HUES6 (cell line): ENCODE data around the gene RNF166.

Experiments used
- H3K27ac ChIP-seq: 2 replicates; pipeline ENCODE4 v1.7.0; 2013; ENCODE audit warnings: low read depth, mild to moderate bottlenecking, low read length, inconsistent platforms
- H3K27me3 ChIP-seq: 2 replicates; pipeline ENCODE4 v1.6.1; 2013; ENCODE audit warnings: low read length; ENCODE audit not compliant: control insufficient read depth, insufficient read depth
- H3K36me3 ChIP-seq: 2 replicates; pipeline ENCODE4 v1.6.1; 2013; ENCODE audit warnings: low read length; ENCODE audit not compliant: control insufficient read depth, insufficient read depth
- H3K4me1 ChIP-seq: 2 replicates; pipeline ENCODE4 v1.6.1; 2013; ENCODE audit warnings: low read length; ENCODE audit not compliant: control insufficient read depth, insufficient read depth
- H3K4me3 ChIP-seq: 2 replicates; pipeline ENCODE4 v1.5.1; 2013; ENCODE audit warnings: low read depth, low read length
- H3K9ac ChIP-seq: one replicate; pipeline ENCODE4 v1.6.1; 2013; ENCODE audit warnings: mild to moderate bottlenecking, low read length
- H3K9me3 ChIP-seq: 2 replicates; pipeline ENCODE4 v1.6.1; 2013; ENCODE audit warnings: low read depth, low read length; ENCODE audit not compliant: control insufficient read depth, insufficient read depth

RNF166 gene

DNA sequence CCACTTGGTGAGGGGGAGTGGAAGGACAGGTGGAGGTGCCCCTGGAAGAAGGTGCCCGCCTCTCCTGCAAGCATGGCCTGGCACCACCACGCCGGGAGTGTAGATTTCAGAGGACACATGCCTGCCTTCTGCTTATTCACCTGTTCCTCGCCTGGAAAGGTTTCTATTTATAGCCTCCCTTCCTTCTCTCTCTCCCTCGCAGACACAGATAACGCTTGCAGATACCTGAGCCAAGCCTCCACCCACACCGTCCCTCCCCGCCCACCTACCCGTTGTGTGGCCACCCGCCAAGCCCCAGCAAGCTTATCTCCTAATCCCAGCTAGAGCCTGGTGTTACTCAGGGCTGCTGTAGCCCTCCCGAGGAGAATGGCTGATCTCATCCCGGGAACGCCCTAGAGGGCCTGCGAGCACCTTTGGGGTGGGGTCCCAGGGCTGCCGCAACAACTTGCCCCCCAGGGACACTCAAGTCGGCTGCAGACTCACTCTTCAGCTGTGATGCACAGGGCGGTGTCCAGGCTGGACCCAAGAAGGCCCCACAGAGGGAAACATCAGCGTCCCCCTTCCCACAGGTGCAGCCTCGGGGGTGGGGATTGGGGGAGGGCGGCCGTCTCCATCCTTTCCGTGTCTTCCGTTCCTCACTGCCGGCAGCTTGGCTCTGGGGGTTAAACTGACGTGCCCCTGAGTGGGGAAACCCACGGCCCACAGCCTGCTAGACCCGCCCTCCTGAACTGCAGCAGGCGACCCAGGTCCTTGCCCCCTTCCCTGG, 18.0 kb downstream of the RNF166 start:
- H3K4me3 ChIP-seq, result no peak overlapping the region
- no peaks in the 10 kb centered on the region for H3K9me3 ChIP-seq
- H3K27ac ChIP-seq, result no peak overlapping the region
- H3K36me3 ChIP-seq, result no peaks in the 10 kb centered on the region
- peaks cover 18% of the 10 kb centered on the region for H3K4me1 ChIP-seq
- H3K27me3 ChIP-seq, result peaks cover 69% of the 10 kb centered on the region
- no peak overlapping the region for H3K9ac ChIP-seq

DNA sequence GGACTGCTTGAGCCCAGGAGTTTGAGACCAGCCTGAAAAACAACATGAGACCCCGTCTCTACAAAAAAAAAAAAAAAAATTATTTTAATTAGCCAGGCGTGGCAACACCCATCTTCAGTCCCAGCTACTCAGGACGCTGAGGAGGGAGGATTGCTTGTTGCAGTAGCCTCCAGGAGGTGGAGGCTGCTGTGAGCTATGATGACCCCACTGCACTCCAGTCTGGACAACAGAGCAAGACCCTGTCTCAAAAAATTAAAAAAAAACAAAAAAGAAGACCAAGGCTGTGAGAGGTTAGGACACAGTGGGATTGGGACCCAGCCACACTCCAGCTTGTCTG, 18.6 kb downstream of the RNF166 start:
- Histone ChIP-seq H3K9me3 (no peaks in the 10 kb centered on the region), H3K36me3 (no peaks in the 10 kb centered on the region), H3K4me1 (peaks cover 18% of the 10 kb centered on the region), H3K27ac (no peak overlapping the region), H3K4me3 (no peak overlapping the region), H3K9ac (no peak overlapping the region), H3K27me3 (peaks cover 69% of the 10 kb centered on the region)

DNA sequence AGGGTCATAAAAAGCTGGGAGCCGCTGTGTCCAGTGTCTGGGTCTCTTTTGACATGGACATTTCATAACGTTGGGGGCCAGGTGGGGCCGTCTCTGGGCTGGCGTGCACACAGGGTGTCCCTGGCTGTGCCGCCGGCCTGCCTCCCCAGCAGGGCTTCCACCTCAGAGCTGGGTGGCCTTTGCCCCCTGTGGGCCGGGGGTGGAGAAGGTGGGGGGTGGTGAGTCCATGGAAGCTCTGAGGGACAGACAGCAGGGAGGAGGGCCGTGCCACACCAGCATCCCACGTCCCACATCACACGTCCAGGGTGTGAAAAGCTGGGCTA, 19.0 kb downstream of the RNF166 start:
- no peaks in the 10 kb centered on the region for H3K9me3 ChIP-seq
- peaks cover 18% of the 10 kb centered on the region for H3K4me1 ChIP-seq
- H3K36me3 ChIP-seq, result no peaks in the 10 kb centered on the region
- no peak overlapping the region for H3K4me3 ChIP-seq
- H3K27me3 ChIP-seq, result peaks cover 69% of the 10 kb centered on the region
- H3K27ac ChIP-seq, result no peak overlapping the region
- no peak overlapping the region for H3K9ac ChIP-seq

DNA sequence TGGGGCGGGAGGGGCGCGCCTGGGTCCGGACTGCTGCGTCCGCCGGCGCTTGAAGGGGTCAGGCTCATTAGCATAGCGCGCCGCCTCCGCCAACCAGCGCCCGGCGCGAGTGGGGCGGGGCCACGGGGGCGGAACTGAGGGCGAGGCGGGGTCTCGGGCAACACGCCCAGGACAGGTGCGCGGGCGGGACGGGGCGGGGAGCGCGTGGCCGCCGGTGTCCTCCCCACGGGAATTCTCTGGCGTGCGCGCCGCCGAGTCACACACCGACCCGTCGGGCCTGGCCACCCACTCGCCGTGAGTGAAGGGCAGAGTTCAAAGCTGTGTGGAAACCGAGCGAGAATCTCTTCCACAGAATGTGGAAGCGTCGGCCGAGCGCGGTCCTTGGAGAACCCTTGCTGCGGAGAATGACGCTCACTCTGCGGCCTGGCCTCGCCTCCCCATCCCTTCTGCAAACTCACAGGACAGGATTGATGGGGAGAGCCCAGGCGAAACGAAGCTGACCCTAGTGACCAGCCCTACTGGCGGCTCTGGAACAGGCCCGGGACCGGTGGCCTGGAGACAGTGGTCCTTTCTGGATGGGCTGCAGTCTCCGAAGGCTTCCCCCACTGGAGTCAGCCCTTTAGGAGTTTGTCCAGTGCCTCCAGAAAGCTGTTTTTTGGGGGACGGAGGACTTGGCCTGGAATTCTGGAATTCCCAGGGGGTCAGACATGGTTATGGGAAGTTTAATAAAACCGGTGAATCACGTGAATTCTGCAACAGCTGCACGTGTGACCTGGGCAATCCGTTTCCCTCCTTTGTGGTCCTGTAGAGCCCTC, 19.6 kb downstream of the RNF166 start, which contains the start of gene SNAI3:
TSS of gene SNAI3 (minus strand) at position 69 of the 815 bp plus-strand sequence. CDS start 101 bp downstream, outside the sequence.
- H3K4me3 ChIP-seq, result peak within 1 kb of the TSS; percentile 59
- no peaks in the 10 kb centered on the region for H3K36me3 ChIP-seq
- H3K9me3 ChIP-seq, result no peaks in the 10 kb centered on the region
- no peak within 1 kb of the TSS for H3K27ac ChIP-seq
- H3K27me3 ChIP-seq, result peaks cover 69% of the 10 kb centered on the region
- peak within 1 kb of the TSS; percentile 25 for H3K9ac ChIP-seq
- H3K4me1 ChIP-seq, result peaks cover 19% of the 10 kb centered on the region

DNA sequence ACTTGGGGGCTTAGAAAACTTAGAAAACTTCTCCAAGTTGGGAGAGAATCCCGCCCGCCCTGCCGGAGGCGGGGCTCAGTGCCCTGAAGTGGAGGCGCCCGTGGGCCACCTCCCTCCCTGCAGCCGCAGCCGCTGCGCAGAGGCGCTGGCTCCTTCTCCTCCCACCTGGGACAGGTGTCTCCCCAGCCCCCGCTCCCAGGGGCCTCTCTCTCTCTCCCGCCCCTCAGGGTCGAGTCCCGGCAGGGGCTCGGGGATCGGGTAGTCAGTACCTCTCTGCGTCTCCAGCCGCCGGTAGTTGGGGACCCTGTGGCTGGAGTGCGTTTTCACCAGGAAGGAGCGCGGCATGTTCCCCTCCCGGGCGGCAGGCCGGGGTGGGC, 20.2 kb downstream of the RNF166 start:
- Histone ChIP-seq H3K4me1 (peaks cover 22% of the 10 kb centered on the region), H3K36me3 (no peaks in the 10 kb centered on the region), H3K27me3 (peaks cover 68% of the 10 kb centered on the region), H3K9me3 (no peaks in the 10 kb centered on the region), H3K27ac (no peak overlapping the region), H3K9ac (peak overlapping the region; percentile 23), H3K4me3 (peak overlapping the region; percentile 59)

DNA sequence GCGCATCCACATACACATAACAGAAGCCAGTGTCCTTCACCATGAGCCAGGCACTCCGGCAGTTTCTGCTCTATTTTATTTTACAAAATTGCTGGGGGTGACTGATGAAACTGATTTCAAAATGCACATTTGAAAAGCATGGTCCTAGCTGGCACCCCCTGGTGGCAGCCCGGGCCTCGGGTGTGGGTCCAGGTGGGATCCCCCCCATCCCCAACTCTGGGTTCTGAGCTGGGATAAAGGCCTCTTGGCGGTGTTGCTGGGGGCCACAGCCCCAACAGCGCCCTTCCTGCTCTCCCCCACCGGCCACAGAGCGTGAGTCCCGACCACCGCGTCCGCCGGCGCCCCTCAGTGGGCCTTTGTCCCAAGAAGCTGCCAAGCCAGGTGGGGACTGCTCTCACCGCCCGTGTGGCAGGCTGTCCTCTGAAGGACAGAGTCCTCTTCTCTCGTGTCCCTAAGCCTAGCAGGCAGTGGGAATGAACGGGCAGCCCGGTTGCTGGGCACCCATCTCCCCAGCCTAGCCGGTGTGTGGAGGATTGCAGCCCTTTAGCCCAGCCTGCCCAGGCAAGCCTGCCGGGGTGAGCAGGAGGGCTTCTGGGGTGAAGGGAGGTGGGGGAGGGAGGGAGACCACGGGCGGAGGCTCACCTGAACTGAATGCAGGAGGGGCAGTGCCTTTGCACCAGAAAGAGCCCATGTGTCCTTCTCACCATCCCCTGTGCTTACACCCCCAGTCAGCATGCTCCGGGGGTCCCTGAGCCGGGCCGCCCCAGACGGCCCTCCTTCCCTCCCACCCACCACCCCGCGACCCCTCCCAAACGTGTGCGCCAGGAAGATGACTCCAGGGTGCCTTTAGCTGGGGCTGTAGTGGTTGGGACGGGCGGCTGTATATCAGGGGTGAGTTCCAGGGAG, 20.8 kb downstream of the RNF166 start:
- Histone ChIP-seq H3K27ac (no peak overlapping the region), H3K4me1 (peaks cover 22% of the 10 kb centered on the region), H3K36me3 (no peaks in the 10 kb centered on the region), H3K9ac (peak overlapping the region; percentile 25), H3K4me3 (peak overlapping the region; percentile 59), H3K27me3 (peaks cover 62% of the 10 kb centered on the region), H3K9me3 (no peaks in the 10 kb centered on the region)

DNA sequence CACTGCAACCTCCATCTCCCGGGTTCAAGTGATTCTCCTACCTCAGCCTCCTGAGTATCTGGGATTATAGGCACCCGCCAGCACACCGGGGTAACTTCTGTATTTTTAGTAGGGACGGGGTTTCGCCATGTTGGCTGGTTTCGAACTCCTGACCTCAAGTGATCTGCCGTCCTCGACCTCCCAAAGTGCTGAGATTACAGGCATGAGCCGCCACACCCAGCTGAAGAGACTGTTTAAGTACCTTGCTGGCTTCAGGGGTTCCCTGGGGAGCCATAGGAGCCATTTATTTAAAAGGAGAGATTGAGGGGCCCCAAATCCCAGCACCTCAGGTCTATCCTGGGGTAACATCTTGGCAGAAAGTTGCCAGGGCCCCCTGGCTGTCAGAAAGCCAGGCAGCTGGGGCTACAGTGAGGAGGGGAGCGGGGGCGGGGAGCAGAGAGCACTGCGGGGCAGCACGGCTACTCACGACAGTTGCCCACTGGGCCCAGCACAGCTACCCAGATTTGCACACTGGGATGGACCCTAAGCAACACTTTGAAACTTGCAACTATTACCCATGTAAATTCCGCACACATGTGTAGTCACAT, 21.5 kb downstream of the RNF166 start:
- no peak overlapping the region for H3K9ac ChIP-seq
- no peaks in the 10 kb centered on the region for H3K9me3 ChIP-seq
- H3K4me3 ChIP-seq, result peak overlapping the region; percentile 59; the same call in 1 of the 2 replicates

DNA sequence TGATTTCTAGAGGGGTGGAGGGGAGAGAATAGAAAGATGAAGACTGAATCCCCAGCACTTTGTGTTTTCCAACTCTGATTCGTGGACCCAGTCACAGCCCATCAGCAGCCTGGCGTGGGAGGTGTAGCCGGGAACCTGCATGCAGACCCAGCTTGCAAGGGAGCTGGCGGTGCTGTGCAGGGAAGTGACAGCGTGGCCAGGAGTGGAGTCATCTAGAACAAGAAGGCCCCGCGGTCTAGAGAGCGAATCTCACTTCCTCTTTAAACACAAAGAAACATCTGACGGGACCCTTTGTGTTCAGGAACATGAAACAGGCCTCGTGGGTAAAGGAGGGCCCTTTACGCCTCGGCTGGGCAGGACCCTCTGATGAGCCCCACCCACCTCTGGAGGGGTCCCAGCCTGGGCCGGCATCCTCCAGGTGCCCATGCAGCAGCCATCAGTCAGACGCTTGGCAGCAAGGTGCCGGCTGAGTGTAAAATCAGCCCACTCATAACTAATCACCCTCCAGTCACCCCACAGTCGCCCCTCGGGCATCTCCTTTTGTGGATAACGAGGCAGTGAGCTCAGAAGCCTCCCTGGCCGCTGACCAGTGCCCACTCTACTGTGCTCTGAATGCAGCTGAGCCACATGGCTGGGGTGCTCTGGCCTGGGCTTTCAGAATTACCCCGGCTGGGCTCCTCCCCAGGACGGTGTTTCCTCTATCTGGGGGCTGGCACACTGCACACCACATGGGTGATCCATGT, 24.3 kb downstream of the RNF166 start:
- H3K4me3 ChIP-seq, result no peak overlapping the region
- peaks cover 13% of the 10 kb centered on the region for H3K4me1 ChIP-seq
- no peak overlapping the region for H3K27ac ChIP-seq
- H3K9me3 ChIP-seq, result no peaks in the 10 kb centered on the region
- H3K27me3 ChIP-seq, result peaks cover 32% of the 10 kb centered on the region
- H3K36me3 ChIP-seq, result no peaks in the 10 kb centered on the region
- no peak overlapping the region for H3K9ac ChIP-seq

More for the DNA sequence above, 21.5 kb downstream of the RNF166 start:
- H3K36me3 ChIP-seq, result no peaks in the 10 kb centered on the region
- H3K27me3 ChIP-seq, result peaks cover 59% of the 10 kb centered on the region
- no peak overlapping the region for H3K27ac ChIP-seq
- H3K4me1 ChIP-seq, result peaks cover 22% of the 10 kb centered on the region

DNA sequence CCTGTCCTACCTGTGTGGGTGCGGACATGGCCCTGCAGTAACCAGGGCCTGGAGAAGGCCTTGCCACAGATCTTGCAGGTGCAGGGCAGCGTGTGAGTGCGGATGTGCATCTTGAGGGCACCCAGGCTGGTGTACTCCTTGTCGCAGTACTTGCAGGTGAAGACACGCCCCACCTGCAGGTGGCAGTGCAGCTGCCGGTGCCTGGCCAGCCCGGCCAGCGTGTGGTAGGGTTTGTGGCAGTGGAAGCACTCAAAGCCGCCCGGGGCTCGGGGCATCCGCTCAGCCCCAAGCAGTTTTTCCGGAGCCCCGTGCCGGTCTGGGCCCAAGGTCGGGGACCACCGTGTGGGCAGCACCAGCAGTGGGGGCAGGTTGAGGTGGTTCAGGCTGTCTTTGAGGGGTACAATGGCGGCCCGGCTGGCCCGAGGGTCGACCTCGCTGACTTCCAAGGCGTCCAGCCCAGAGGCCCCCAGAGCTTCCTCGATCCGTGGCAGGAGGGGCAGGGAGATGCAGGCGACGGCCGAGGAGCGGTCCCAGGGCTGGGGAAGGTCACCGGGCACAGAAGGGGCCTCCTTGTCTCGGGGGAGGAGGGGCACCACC, 25.0 kb downstream of the RNF166 start:
- Histone ChIP-seq H3K27ac (no peak overlapping the region), H3K36me3 (no peaks in the 10 kb centered on the region), H3K4me3 (no peak overlapping the region), H3K4me1 (peaks cover 13% of the 10 kb centered on the region), H3K9me3 (no peaks in the 10 kb centered on the region), H3K9ac (no peak overlapping the region), H3K27me3 (peaks cover 27% of the 10 kb centered on the region)
